Measurements from ENCODE around the gene CFAP210.
"Not testable (repeated sequence)": the region's sequence is repeated elsewhere in the genome, so short reads cannot be mapped to it uniquely, and the experiment has no call there.

The CFAP210 gene

DNA sequence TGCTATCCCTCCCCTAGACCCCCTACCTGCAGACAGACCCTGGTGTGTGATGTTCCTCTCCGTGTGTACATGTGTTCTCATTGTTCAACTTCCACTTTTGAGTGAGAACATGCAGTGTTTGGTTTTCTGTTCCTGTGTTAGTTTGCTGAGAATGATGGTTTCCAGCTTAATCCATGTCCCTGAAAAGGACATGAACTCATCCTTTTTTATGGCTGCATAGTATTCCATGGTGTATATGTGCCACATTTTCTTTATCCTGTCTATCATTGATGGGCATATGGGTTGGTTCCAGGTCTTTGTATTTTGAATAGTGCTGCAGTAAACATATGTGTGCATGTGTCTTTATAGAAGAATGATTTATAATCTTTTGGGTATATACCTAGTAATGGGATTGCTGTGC is 78.2 kb downstream of the CFAP210 start:
- DNase-seq, result not testable (repeated sequence)

DNA sequence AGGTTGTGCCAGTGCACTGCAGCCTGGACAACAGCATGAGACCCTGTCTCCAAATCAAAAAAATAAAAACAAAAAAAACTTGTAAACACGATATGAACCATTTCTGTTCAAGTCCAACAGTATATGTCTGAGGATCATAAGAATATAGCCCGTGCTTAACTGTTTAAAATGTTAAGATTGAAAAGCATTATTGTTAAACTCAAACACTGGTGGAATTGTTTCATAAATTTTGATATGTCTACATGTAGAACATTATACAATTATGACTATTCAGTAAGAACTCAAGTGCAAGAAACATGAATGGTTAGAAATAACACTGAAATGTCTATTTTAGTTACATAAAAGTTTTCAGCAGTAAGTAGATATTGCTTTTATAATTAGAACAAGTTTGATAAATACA is 80.3 kb downstream of the CFAP210 start:
- no peak for DNase-seq

- DNase-seq, result no peak
These were observed 84.9 kb downstream of the CFAP210 start for GRCh38 chr2:169609264-169609663.

DNA sequence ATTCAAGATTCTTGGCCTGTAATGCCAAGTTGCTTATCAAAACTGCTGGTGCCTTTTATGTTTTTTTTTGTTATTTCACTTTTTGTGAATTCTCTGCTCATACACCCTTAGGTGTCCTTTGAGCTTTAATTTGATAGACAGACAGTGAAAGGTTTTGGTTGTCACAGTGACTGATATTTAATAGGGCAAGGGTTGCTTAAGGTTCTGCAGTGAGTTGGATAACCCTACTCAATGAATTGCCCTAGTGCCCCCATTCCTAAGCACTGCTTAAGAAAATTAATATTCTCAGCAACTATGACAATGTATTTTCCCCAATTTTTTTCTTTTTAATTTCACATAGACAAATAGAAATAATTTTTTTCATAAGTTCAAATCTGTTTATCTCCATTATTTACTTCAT is 94.6 kb downstream of the CFAP210 start:
- DNase-seq, result no peak

- DNase-seq, result no peak
These were observed 95.2 kb downstream of the CFAP210 start for GRCh38 chr2:169598982-169599381.

DNA sequence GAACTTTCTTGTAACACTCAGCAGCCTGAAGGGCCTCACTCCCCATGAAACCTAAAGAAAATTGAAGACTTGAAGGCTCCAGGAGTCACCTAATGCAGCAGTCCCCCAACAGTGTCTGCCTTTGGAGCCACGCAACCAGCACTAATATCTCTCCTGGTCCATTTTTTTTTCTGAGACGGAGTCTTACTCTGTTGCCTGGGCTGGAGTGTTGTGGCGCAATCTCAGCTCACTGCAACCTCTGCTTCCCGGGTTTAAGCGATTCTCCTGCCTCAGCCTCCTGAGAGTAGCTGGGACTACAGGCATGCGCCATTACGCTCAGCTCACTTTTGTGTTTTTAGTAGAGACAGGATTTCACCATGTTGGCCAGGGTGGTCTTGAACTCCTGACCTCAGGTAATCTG is 97.7 kb downstream of the CFAP210 start:
- not testable (repeated sequence) for DNase-seq

Measured in left hindlimb (tissue), 1 donor.